Rectal smooth muscle tissue (tissue), 1 donor: ENCODE results near the gene SLIT3.

Experiments used
- H3K27ac ChIP-seq: one replicate; pipeline ENCODE4 v1.7.0; 2013; ENCODE audit warnings: low read depth, low read length, inconsistent platforms
- H3K27me3 ChIP-seq: one replicate; pipeline ENCODE4 v1.7.0; 2013; ENCODE audit warnings: low read length; ENCODE audit not compliant: control insufficient read depth, insufficient read depth
- H3K36me3 ChIP-seq: one replicate; pipeline ENCODE4 v1.7.0; 2013; ENCODE audit warnings: low read length; ENCODE audit not compliant: control insufficient read depth, insufficient read depth
- H3K4me1 ChIP-seq: one replicate; pipeline ENCODE4 v1.7.0; 2013; ENCODE audit warnings: low read length; ENCODE audit not compliant: control insufficient read depth, insufficient read depth
- H3K4me3 ChIP-seq: one replicate; pipeline ENCODE4 v1.7.0; 2013; ENCODE audit warnings: low read length
- H3K9ac ChIP-seq: one replicate; pipeline ENCODE4 v1.7.0; 2013; ENCODE audit warnings: low read length

Gene SLIT3

GRCh38 chr5:169295306-169295705, 5.6 kb downstream of the SLIT3 start:
- Histone ChIP-seq H3K9ac (no peak overlapping the region), H3K36me3 (no peaks in the 10 kb centered on the region), H3K4me3 (no peak overlapping the region), H3K27ac (no peak overlapping the region), H3K4me1 (peaks cover 25% of the 10 kb centered on the region), H3K27me3 (no peaks in the 10 kb centered on the region)

- H3K4me1 ChIP-seq = peaks cover 30% of the 10 kb centered on the region
- H3K27ac ChIP-seq = no peak overlapping the region
- H3K4me3 ChIP-seq = no peak overlapping the region
- H3K27me3 ChIP-seq = no peaks in the 10 kb centered on the region
- H3K9ac ChIP-seq = no peak overlapping the region
- H3K36me3 ChIP-seq = no peaks in the 10 kb centered on the region
Observed at GRCh38 chr5:169294621-169295020, 6.3 kb downstream of the SLIT3 start.

- Histone ChIP-seq H3K4me3 (no peak overlapping the region), H3K27me3 (no peaks in the 10 kb centered on the region), H3K4me1 (peaks cover 47% of the 10 kb centered on the region), H3K36me3 (no peaks in the 10 kb centered on the region), H3K27ac (no peak overlapping the region), H3K9ac (no peak overlapping the region)
Observed at GRCh38 chr5:169291877-169292276, 9.1 kb downstream of the SLIT3 start.

- peak overlapping the region; percentile 84 for H3K27ac ChIP-seq
- H3K4me1 ChIP-seq = peaks cover 44% of the 10 kb centered on the region
Observed at GRCh38 chr5:169290895-169291294, 10.0 kb downstream of the SLIT3 start.

GRCh38 chr5:169289520-169289919, 11.4 kb downstream of the SLIT3 start:
- Histone ChIP-seq H3K27ac (peak overlapping the region; percentile 84), H3K4me1 (peaks cover 44% of the 10 kb centered on the region), H3K4me3 (no peak overlapping the region), H3K9ac (no peak overlapping the region), H3K27me3 (no peaks in the 10 kb centered on the region), H3K36me3 (no peaks in the 10 kb centered on the region)

More at GRCh38 chr5:169290895-169291294, 10.0 kb downstream of the SLIT3 start:
- no peaks in the 10 kb centered on the region for H3K36me3 ChIP-seq
- H3K27me3 ChIP-seq = no peaks in the 10 kb centered on the region
- H3K9ac ChIP-seq = no peak overlapping the region
- no peak overlapping the region for H3K4me3 ChIP-seq

GRCh38 chr5:169288066-169288930, 12.6 kb downstream of the SLIT3 start:
- Histone ChIP-seq H3K27me3 (no peaks in the 10 kb centered on the region), H3K9ac (no peak overlapping the region), H3K27ac (peak overlapping the region; percentile 84), H3K4me1 (peaks cover 47% of the 10 kb centered on the region), H3K4me3 (no peak overlapping the region), H3K36me3 (no peaks in the 10 kb centered on the region)

- H3K9ac ChIP-seq = no peak overlapping the region
- no peaks in the 10 kb centered on the region for H3K36me3 ChIP-seq
- peak overlapping the region; percentile 84 for H3K27ac ChIP-seq
- H3K4me3 ChIP-seq = no peak overlapping the region
- H3K4me1 ChIP-seq = peaks cover 47% of the 10 kb centered on the region
- H3K27me3 ChIP-seq = no peaks in the 10 kb centered on the region
Observed at GRCh38 chr5:169287529-169287928, 13.4 kb downstream of the SLIT3 start.

- H3K27ac ChIP-seq = peak overlapping the region; percentile 84
- no peaks in the 10 kb centered on the region for H3K36me3 ChIP-seq
- no peak overlapping the region for H3K9ac ChIP-seq
- H3K4me3 ChIP-seq = no peak overlapping the region
- no peaks in the 10 kb centered on the region for H3K27me3 ChIP-seq
- peaks cover 47% of the 10 kb centered on the region for H3K4me1 ChIP-seq
Observed at GRCh38 chr5:169286572-169287300, 14.2 kb downstream of the SLIT3 start.

GRCh38 chr5:169283887-169284286, 17.1 kb downstream of the SLIT3 start:
- Histone ChIP-seq H3K9ac (no peak overlapping the region), H3K27me3 (no peaks in the 10 kb centered on the region)

GRCh38 chr5:169281625-169282024, 19.3 kb downstream of the SLIT3 start:
- peaks cover 7% of the 10 kb centered on the region for H3K4me1 ChIP-seq
- H3K36me3 ChIP-seq = no peaks in the 10 kb centered on the region
- H3K9ac ChIP-seq = no peak overlapping the region
- no peaks in the 10 kb centered on the region for H3K27me3 ChIP-seq
- no peak overlapping the region for H3K27ac ChIP-seq
- H3K4me3 ChIP-seq = no peak overlapping the region

More at GRCh38 chr5:169283887-169284286, 17.1 kb downstream of the SLIT3 start:
- H3K4me1 ChIP-seq = peaks cover 27% of the 10 kb centered on the region
- H3K27ac ChIP-seq = peak overlapping the region; percentile 65
- H3K4me3 ChIP-seq = no peak overlapping the region
- no peaks in the 10 kb centered on the region for H3K36me3 ChIP-seq

GRCh38 chr5:169280696-169281095, 20.2 kb downstream of the SLIT3 start:
- H3K36me3 ChIP-seq = no peaks in the 10 kb centered on the region
- H3K4me3 ChIP-seq = no peak overlapping the region
- H3K27ac ChIP-seq = no peak overlapping the region
- H3K27me3 ChIP-seq = no peaks in the 10 kb centered on the region
- H3K4me1 ChIP-seq = peaks cover 3% of the 10 kb centered on the region
- no peak overlapping the region for H3K9ac ChIP-seq

GRCh38 chr5:169280286-169280685, 20.7 kb downstream of the SLIT3 start:
- Histone ChIP-seq H3K4me3 (no peak overlapping the region), H3K9ac (no peak overlapping the region), H3K27me3 (no peaks in the 10 kb centered on the region), H3K4me1 (peaks cover 3% of the 10 kb centered on the region), H3K36me3 (no peaks in the 10 kb centered on the region), H3K27ac (no peak overlapping the region)
